GM20431 (cell line): ENCODE measurements around the gene CUEDC2.
"Not testable (repeated sequence)": the region's sequence is repeated elsewhere in the genome, so short reads cannot be mapped to it uniquely, and the experiment has no call there.

Experiments
- in situ Hi-C: fragments of 300-500 bp; cut with MseI, MboI; formaldehyde crosslinking; loops from one replicate; pipeline ENCODE4 v1.15.0; 2020; ENCODE audit warnings: low sequenced_read_pairs; ENCODE audit not compliant: unreplicated experiment

Gene CUEDC2

GRCh38 chr10:102455893-102456471 lies 23.6 kb upstream of the CUEDC2 start:
- in situ Hi-C loops: no loop called here

- in situ Hi-C loops: not testable (repeated sequence)
These were observed 22.5 kb upstream of the CUEDC2 start for GRCh38 chr10:102454662-102455487.

GRCh38 chr10:102453502-102453901 lies 21.1 kb upstream of the CUEDC2 start:
- in situ Hi-C loops: no loop called here

- in situ Hi-C loops: no loop called here
These were observed 20.4 kb upstream of the CUEDC2 start for GRCh38 chr10:102452672-102453340.

GRCh38 chr10:102451105-102451969 lies 19.0 kb upstream of the CUEDC2 start, which contains the start of gene C10orf95:
TSS of gene C10orf95 (minus strand) at chr10:102451543. CDS start at chr10:102451093, 450 bp downstream.
- in situ Hi-C loops: no loop called here

GRCh38 chr10:102450374-102451104 lies 18.2 kb upstream of the CUEDC2 start:
- in situ Hi-C loops: no loop called here

GRCh38 chr10:102450124-102450373 lies 17.7 kb upstream of the CUEDC2 start:
- in situ Hi-C loops: no loop called here

GRCh38 chr10:102449321-102450123 lies 17.1 kb upstream of the CUEDC2 start:
- in situ Hi-C loops: no loop called here

GRCh38 chr10:102444851-102445250 lies 12.5 kb upstream of the CUEDC2 start:
- in situ Hi-C loops: no loop called here

- in situ Hi-C loops: no loop called here
These were observed 6.0 kb upstream of the CUEDC2 start for GRCh38 chr10:102438374-102438773.

- in situ Hi-C loops: no loop called here
These were observed 5.1 kb upstream of the CUEDC2 start for GRCh38 chr10:102437515-102437914.

- in situ Hi-C loops: no loop called here
These were observed 3.9 kb upstream of the CUEDC2 start for GRCh38 chr10:102436312-102436711.

GRCh38 chr10:102435529-102436233 lies 3.3 kb upstream of the CUEDC2 start:
- in situ Hi-C loops: no loop called here

- in situ Hi-C loops: no loop called here
These were observed 2.7 kb upstream of the CUEDC2 start for GRCh38 chr10:102435133-102435497.

- in situ Hi-C loops: no loop called here
These were observed 2.2 kb upstream of the CUEDC2 start for GRCh38 chr10:102434394-102435132.

GRCh38 chr10:102433619-102434046 lies 1.3 kb upstream of the CUEDC2 start:
- in situ Hi-C loops: no loop called here

GRCh38 chr10:102431452-102432124 lies 786 bp downstream of the CUEDC2 start:
- in situ Hi-C loops: no loop called here
